PC-3 (cell line): ENCODE data around the gene ANKS1B.

Experiments
- EZH2 ChIP-seq: fragments of 300-600 bp; sonication (generic); IDR thresholded peaks from one replicate; pipeline ENCODE4 v1.6.1; 2017; ENCODE audit warnings: antibody characterized with exemption, mild to moderate bottlenecking, low read length; ENCODE audit not compliant: unreplicated experiment
- EZH2phosphoT487 ChIP-seq: fragments of 300-600 bp; sonication (generic); IDR thresholded peaks from 2 replicates; pipeline ENCODE4 v1.6.1; 2018; ENCODE audit warnings: mild to moderate bottlenecking, antibody characterized with exemption, low read length, borderline replicate concordance
- TF ChIP-seq, protein P1 (sequence below): fragments of 300-600 bp; sonication (generic); conservative IDR thresholded peaks from 2 replicates; pipeline ENCODE4 v1.5.1; 2017; ENCODE audit warnings: antibody characterized with exemption, low read depth, mild to moderate bottlenecking, low read length

DNA sequence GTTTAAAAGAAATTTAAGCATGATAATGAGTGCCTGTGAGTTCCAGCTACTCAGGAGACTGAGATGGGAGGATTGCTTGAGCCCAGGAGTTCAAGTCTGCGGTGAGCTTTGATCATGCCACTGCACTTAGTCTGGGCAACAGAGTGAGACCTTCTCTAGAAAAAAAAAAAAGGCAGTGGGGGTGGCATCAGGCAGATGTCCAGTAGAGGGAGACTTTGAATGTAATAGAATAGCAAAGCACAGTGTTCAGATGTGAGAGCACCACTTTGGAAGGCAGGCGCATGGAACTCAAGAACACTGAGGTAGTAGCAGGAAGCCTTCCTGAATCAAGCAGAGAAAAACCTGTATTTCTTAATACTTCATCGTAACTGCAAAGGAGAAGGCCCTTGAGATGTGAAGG, 731.7 kb downstream of the ANKS1B start:
- TF ChIP-seq, protein P1, sequence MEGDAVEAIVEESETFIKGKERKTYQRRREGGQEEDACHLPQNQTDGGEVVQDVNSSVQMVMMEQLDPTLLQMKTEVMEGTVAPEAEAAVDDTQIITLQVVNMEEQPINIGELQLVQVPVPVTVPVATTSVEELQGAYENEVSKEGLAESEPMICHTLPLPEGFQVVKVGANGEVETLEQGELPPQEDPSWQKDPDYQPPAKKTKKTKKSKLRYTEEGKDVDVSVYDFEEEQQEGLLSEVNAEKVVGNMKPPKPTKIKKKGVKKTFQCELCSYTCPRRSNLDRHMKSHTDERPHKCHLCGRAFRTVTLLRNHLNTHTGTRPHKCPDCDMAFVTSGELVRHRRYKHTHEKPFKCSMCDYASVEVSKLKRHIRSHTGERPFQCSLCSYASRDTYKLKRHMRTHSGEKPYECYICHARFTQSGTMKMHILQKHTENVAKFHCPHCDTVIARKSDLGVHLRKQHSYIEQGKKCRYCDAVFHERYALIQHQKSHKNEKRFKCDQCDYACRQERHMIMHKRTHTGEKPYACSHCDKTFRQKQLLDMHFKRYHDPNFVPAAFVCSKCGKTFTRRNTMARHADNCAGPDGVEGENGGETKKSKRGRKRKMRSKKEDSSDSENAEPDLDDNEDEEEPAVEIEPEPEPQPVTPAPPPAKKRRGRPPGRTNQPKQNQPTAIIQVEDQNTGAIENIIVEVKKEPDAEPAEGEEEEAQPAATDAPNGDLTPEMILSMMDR, result peak; percentile 59
- TF ChIP-seq EZH2 (no peak), EZH2phosphoT487 (no peak)
